Muscle of leg (tissue), 11 donors: ENCODE data around the gene FCHSD1. TPM values are rescaled to one million over a fixed set of nuclear protein-coding genes. Genes with fewer than 3 reads are reported as not detected.

ENCODE experiments used
- DNase-seq: peaks from one replicate; pipeline ENCODE4 v3.0.0; 2013
- H3K27ac ChIP-seq: one replicate; pipeline ENCODE4 v1.5.1; 2013; ENCODE audit warnings: mild to moderate bottlenecking, low read length, control low read depth
- H3K27me3 ChIP-seq: one replicate; pipeline ENCODE4 v1.6.1; 2013; ENCODE audit warnings: low read length; ENCODE audit not compliant: control insufficient read depth, insufficient read depth
- H3K36me3 ChIP-seq: one replicate; pipeline ENCODE4 v1.6.1; 2013; ENCODE audit warnings: low read length; ENCODE audit not compliant: control insufficient read depth, insufficient read depth
- H3K4me1 ChIP-seq: one replicate; pipeline ENCODE4 v1.6.1; 2013; ENCODE audit warnings: low read length; ENCODE audit not compliant: control insufficient read depth, insufficient read depth
- H3K4me3 ChIP-seq: one replicate; pipeline ENCODE4 v1.5.1; 2013; ENCODE audit warnings: low read length, control low read depth
- H3K9me3 ChIP-seq: replicated peaks from 2 replicates; pipeline ENCODE4 v1.6.1; 2013; ENCODE audit warnings: low read depth, low read length; ENCODE audit not compliant: control insufficient read depth
- WGBS: methylation state at CpG from one replicate; pipeline ENCODE4 v1.1.5; 2013; ENCODE audit warnings: missing lambda C conversion rate; ENCODE audit not compliant: insufficient coverage; 5-methylcytosine and 5-hydroxymethylcytosine counted together
- polyA plus RNA-seq, 8 donors: library from polyadenylated mRNA; unstranded; fragments of 120-200 nt; gene quantifications; one replicate each; pipeline versions ENCODE4 v1.2.1 to v1.2.3, GENCODE V29; 2013; ENCODE audit warnings: inconsistent platforms in 1 of 8, low replicate concordance in 1 of 8; ENCODE audit not compliant: insufficient read length in 8 of 8, insufficient read depth in 1 of 8
- total RNA-seq: library from RNA; stranded (reverse); fragments of 120-200 nt; gene quantifications from one replicate; pipeline ENCODE4 v1.2.4, GENCODE V29; 2013

Gene FCHSD1
- total and polyA plus RNA-seq, 9 donors, result 5.9 to 10.3 (median 7.7) TPM

DNA sequence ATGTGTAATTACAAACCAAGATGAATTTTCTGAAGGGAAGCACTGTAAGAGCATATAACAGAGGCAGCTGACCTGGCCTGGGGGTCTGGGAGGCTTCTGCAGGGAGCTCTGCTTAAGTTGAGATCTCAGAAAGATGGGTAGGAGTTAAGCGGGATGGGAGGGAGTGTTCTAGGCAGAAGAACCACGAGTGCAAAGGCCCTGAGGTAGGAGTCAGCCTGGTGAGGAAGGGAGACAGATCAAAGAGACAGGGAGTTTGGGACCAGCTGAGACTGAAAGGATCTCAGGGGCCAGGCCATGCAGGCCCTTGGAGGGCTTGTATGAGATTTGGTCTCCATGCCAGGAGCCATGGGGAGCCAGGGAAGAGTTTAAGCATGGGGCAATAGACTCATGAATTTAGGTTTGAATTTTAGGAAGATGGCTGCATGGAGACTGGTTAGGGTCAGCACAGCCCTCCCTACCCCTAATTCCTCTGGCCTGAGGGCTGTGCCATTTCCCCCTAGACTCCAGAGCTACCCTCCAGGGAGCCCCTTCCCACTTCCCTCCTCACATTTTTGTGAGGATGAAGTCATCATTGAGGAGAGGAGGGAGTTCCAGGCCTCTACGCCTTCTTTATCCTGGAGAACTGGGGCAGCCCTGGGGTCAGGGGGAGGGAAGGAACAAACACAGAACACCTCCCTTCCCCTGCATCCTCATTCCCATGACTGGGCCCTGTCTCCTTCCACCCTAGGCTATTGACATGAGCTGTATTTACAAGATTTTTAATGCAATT lies 35.6 kb upstream of the FCHSD1 start:
- H3K4me1 ChIP-seq, result peaks cover 14% of the 10 kb centered on the region
- no peak for DNase-seq
- H3K27ac ChIP-seq, result no peak overlapping the region
- no peaks in the 10 kb centered on the region for H3K36me3 ChIP-seq
- peaks cover 16% of the 10 kb centered on the region for H3K27me3 ChIP-seq
- 75% methylated on average over 2 of the region's 3 CpGs for WGBS
- H3K4me3 ChIP-seq, result no peak overlapping the region
- no peaks in the 10 kb centered on the region for H3K9me3 ChIP-seq

DNA sequence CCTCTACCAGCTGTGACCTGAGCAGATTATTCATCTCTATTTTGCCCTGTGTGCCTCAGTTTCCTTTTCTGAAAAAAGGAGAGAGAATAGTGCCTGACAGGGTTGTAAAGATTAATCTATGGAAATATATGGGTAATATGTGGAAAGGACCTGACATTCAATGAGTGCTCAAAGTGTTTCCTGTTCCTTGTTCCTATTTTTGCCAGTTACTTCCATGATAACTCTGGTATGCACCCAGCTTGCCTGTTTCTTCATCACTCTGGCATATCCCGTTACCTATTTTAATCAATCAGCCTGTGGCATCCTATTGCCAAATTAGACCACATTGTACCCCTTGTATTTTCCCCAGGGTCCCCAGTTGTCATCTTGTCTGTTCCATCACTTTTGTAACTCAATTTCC lies 34.4 kb upstream of the FCHSD1 start:
- no peaks in the 10 kb centered on the region for H3K9me3 ChIP-seq
- H3K4me1 ChIP-seq, result peaks cover 24% of the 10 kb centered on the region
- 89% methylated on average over 1 of the region's 1 CpG for WGBS
- peaks cover 13% of the 10 kb centered on the region for H3K27me3 ChIP-seq
- no peak for DNase-seq
- H3K27ac ChIP-seq, result no peak overlapping the region
- no peak overlapping the region for H3K4me3 ChIP-seq
- no peaks in the 10 kb centered on the region for H3K36me3 ChIP-seq

DNA sequence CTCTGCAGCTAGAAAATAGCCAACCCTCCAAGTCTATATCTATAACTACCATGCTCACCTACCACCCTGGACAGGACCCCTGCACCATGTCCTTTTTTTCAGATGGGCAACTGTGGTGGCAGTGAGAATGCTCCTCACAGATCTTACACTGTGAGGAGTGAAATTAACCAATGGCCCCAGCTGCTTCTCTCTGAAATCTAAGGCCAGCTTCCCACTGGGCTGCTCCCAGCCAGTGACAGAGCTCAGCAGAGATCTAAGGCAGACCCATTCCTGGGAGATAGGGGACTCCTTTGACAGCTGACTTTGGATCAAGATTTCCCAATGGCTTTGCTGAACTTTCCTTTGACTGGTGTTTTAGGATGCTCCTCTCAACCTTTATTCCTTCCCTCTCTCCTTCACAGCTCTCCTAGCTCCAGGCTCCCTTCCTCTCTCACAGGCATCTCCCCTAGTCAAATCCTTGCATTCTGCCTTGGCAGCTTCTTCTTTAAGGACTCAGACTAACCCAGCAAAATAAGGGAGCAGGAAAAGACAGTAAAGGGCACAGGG lies 32.5 kb upstream of the FCHSD1 start:
- Histone ChIP-seq H3K4me1 (peaks cover 30% of the 10 kb centered on the region), H3K27me3 (peaks cover 8% of the 10 kb centered on the region), H3K27ac (peak overlapping the region; percentile 29), H3K36me3 (no peaks in the 10 kb centered on the region), H3K9me3 (no peaks in the 10 kb centered on the region), H3K4me3 (no peak overlapping the region)
- no peak for DNase-seq

DNA sequence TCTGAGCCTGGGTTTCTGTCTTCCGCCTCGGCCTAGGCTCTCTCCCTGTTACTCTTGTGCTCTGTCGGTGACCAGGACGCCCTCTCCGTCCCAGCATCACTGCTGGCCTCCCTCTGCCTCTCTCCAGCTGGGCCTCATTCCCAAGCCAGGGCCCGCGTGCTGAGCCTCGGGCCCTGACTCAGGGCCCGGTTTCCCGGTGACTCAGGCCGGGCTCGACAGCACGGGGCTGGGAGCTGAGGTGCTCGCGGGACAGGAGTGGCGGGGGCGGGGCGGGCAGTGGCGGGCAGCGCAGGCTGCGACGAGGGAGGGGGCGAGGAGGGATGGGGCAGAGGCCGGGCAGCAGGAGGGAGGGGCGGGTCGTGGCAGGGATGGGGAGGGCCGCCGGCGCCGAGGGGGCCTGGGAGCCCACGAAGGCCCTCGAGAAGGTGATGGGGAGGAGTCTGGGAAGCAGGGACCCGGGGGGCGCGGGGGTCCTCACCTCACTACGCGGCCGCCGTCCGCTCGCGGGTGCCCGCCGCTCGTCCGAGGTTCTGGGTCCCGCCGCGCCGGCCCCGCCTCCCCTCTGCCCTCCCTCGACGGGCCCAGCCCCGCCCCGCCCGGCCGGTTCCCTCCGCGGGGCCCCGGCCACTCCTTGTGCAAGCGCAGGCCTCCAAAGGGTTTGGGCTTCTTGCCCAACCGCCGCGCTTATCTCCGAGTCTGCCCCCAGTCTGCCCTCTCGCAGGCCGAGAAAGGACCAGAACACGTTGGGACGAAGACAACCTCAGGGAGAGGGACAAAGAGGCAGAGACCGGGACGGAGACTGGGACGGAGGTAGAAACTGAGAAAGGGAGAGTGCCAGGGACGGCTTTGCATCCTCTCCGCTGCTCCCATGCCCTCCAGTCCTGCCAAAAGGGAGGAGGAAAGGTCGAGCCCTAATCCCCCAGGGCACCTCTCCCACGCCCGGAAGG lies 30.8 kb upstream of the FCHSD1 start, which contains the start of gene ARAP3:
Gene ARAP3 (minus strand): TSS at position 536 of the 947 bp plus-strand sequence. CDS start 1,744 bp downstream, outside the sequence.
- H3K4me3 ChIP-seq, result peak within 1 kb of the TSS; percentile 31
- H3K36me3 ChIP-seq, result no peaks in the 10 kb centered on the region
- WGBS, result 2% methylated on average over 64 of the region's 77 CpGs
- peaks cover 30% of the 10 kb centered on the region for H3K4me1 ChIP-seq
- no peaks in the 10 kb centered on the region for H3K9me3 ChIP-seq
- H3K27me3 ChIP-seq, result peaks cover 8% of the 10 kb centered on the region
- H3K27ac ChIP-seq, result peak within 1 kb of the TSS; percentile 86
- peak; percentile 74 for DNase-seq

DNA sequence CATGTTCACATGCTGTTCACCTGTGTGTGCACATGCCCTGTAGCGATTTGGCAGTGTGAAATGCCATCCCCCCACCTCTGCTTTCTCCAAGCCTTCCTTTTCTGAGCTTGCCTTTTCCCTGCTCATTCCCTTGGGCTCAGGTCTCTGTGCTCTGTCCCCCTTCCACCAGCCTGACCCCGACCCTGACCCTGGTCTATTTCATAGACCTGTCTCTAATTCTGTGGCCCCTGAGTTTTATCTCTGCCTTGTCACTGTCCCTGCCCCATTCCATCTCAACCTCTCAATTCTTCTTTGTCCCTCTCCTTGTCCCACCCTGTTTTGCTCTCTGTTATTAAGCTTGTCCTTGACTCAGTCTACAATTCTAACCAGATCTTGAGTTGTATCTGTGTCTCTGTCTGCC lies 30.1 kb upstream of the FCHSD1 start:
- H3K4me1 ChIP-seq, result peaks cover 30% of the 10 kb centered on the region
- WGBS, result 52% methylated on average over 2 of the region's 2 CpGs
- H3K36me3 ChIP-seq, result no peaks in the 10 kb centered on the region
- H3K4me3 ChIP-seq, result peak overlapping the region; percentile 31
- H3K27ac ChIP-seq, result peak overlapping the region; percentile 86
- no peak for DNase-seq
- peaks cover 8% of the 10 kb centered on the region for H3K27me3 ChIP-seq
- no peaks in the 10 kb centered on the region for H3K9me3 ChIP-seq

DNA sequence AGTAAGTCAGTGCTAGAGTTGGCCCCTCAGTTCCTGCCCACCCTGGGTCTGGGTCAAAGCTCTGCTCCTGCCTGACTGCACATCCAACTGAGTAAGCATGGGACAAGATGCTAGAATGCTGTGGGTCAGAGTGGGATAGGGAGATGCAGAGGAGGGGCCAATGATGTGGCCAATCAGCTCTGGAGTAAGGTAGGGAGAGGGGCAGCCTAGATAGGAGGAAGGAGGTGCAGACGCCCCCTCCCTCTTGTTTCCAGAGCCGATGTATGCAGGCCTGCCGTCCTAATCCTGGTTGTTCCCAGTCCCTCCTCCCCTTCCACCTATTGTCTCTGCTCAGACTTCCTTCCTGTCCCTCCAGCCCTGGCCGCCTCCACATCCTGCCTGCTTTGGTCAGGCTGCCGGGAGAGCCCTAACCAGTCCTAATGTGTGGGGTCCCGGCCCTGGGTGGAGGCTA lies 29.6 kb upstream of the FCHSD1 start:
- WGBS, result 23% methylated on average over 4 of the region's 6 CpGs
- peaks cover 30% of the 10 kb centered on the region for H3K4me1 ChIP-seq
- peak overlapping the region; percentile 86 for H3K27ac ChIP-seq
- peak; percentile 77 for DNase-seq
- H3K27me3 ChIP-seq, result peaks cover 8% of the 10 kb centered on the region
- H3K36me3 ChIP-seq, result no peaks in the 10 kb centered on the region
- peak overlapping the region; percentile 31 for H3K4me3 ChIP-seq
- no peaks in the 10 kb centered on the region for H3K9me3 ChIP-seq

DNA sequence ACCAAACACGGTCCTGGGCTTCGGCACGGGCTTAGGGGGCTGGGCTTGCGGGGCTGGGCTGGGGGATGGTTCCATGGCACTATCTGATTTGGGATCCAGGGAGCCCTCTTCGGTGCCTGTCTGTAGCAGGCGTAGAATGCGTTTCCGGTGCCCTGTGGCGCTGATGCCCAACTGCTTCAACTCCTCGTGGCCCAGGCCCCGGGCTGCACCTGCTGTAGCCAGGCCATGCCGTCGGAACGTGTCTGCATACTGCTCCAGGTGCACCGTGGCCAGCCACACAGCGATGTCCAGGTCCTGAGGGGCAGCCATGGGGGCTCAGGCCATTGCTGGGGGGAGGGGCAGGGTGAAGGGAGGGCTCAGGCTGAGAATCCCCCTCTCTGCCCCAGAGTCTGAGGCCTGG lies 29.0 kb upstream of the FCHSD1 start:
- Histone ChIP-seq H3K36me3 (no peaks in the 10 kb centered on the region), H3K27me3 (peaks cover 8% of the 10 kb centered on the region), H3K9me3 (no peaks in the 10 kb centered on the region), H3K4me3 (no peak overlapping the region), H3K27ac (no peak overlapping the region), H3K4me1 (peaks cover 30% of the 10 kb centered on the region)
- WGBS, result 89% methylated on average over 15 of the region's 16 CpGs
- no peak for DNase-seq

DNA sequence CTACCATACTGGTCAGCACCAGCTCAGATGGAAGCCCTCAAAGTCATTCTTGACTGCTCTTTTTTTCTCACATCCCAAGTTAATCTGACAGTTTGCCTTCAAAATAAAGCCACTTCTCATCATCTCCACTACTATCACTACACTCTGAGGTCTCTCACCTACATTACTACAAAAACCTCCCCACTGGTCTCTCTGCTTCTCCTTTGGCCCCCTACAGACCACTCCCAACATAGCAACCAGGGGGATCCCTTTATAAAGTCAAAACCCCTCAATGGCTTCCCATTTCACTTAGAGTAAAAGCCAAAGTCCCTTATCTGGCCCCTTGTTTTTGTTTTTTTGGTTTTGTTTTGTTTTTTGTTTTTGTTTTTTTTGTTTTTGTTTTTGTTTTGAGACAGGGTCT lies 26.2 kb upstream of the FCHSD1 start:
- Histone ChIP-seq H3K36me3 (peaks cover 2% of the 10 kb centered on the region), H3K27me3 (peaks cover 5% of the 10 kb centered on the region), H3K4me1 (peaks cover 18% of the 10 kb centered on the region), H3K9me3 (no peaks in the 10 kb centered on the region), H3K27ac (no peak overlapping the region), H3K4me3 (no peak overlapping the region)
- no peak for DNase-seq

- WGBS, result 86% methylated on average over 4 of the region's 4 CpGs
Measured at GRCh38 chr5:141675672-141676071, 24.5 kb upstream of the FCHSD1 start.

GRCh38 chr5:141674747-141675146 lies 23.5 kb upstream of the FCHSD1 start:
- Histone ChIP-seq H3K27me3 (no peaks in the 10 kb centered on the region), H3K4me1 (no peaks in the 10 kb centered on the region), H3K4me3 (no peak overlapping the region), H3K9me3 (no peaks in the 10 kb centered on the region), H3K36me3 (peaks cover 9% of the 10 kb centered on the region), H3K27ac (no peak overlapping the region)
- no peak for DNase-seq
- 49% methylated on average over 5 of the region's 5 CpGs for WGBS

More at GRCh38 chr5:141675672-141676071, 24.5 kb upstream of the FCHSD1 start:
- no peaks in the 10 kb centered on the region for H3K27me3 ChIP-seq
- no peak overlapping the region for H3K4me3 ChIP-seq
- no peak for DNase-seq
- H3K9me3 ChIP-seq, result no peaks in the 10 kb centered on the region
- H3K4me1 ChIP-seq, result peaks cover 7% of the 10 kb centered on the region
- H3K36me3 ChIP-seq, result peaks cover 9% of the 10 kb centered on the region
- no peak overlapping the region for H3K27ac ChIP-seq
